ENCODE data around the gene PRLH. TPM values are rescaled to one million over a fixed set of nuclear protein-coding genes. Genes with fewer than 3 reads are reported as not detected.

Gene PRLH
- total RNA-seq, 2 donors from 2014 or later, result not detected

GRCh38 chr2:237567276-237568029 lies 1.1 kb downstream of the PRLH start:
- no peaks in the 10 kb centered on the region for H3K4me1 ChIP-seq
- H3K4me3 ChIP-seq, result no peak overlapping the region
- no peak overlapping the region for H3K27ac ChIP-seq
- H3K36me3 ChIP-seq, result no peaks in the 10 kb centered on the region
- H3K9ac ChIP-seq (ENCODE audit: low read depth in 2 of 2, low read length in 2 of 2), result no peak overlapping the region
- DNase-seq, result no peak
- H3K9me3 ChIP-seq, result no peaks in the 10 kb centered on the region
- TF ChIP-seq CTCF (IDR thresholded peaks at IDR 0.05), result no peak
- H3K27me3 ChIP-seq, result no peaks in the 10 kb centered on the region
- intact Hi-C loops (cut with DNase I), result no loop called here

- intact Hi-C loops (cut with DNase I), result no loop called here
- H3K4me1 ChIP-seq, result no peaks in the 10 kb centered on the region
- no peak overlapping the region for H3K27ac ChIP-seq
- H3K9ac ChIP-seq (ENCODE audit: low read depth in 2 of 2, low read length in 2 of 2), result no peak overlapping the region
- no peaks in the 10 kb centered on the region for H3K27me3 ChIP-seq
- no peaks in the 10 kb centered on the region for H3K9me3 ChIP-seq
- no peaks in the 10 kb centered on the region for H3K36me3 ChIP-seq
- no peak for TF ChIP-seq CTCF (IDR thresholded peaks at IDR 0.05)
- DNase-seq, result no peak
- no peak overlapping the region for H3K4me3 ChIP-seq
Observed at GRCh38 chr2:237568121-237568660, 1.8 kb downstream of the PRLH start.

GRCh38 chr2:237569041-237569440 lies 2.7 kb downstream of the PRLH start:
- no peak for TF ChIP-seq CTCF (IDR thresholded peaks at IDR 0.05)
- Histone ChIP-seq H3K9ac (ENCODE audit: low read depth in 2 of 2, low read length in 2 of 2) (no peak overlapping the region), H3K4me1 (no peaks in the 10 kb centered on the region), H3K4me3 (no peak overlapping the region), H3K9me3 (no peaks in the 10 kb centered on the region), H3K27me3 (no peaks in the 10 kb centered on the region), H3K36me3 (no peaks in the 10 kb centered on the region), H3K27ac (no peak overlapping the region)
- intact Hi-C loops (cut with DNase I), result no loop called here
- no peak for DNase-seq

- intact Hi-C loops (cut with DNase I), result loop anchor here (10.0 kb wide), 2 partner anchors 415 to 445 kb away; no protein-coding TSS in a partner anchor
- no peak for TF ChIP-seq CTCF (IDR thresholded peaks at IDR 0.05)
- H3K27ac ChIP-seq, result no peak overlapping the region
- H3K36me3 ChIP-seq, result no peaks in the 10 kb centered on the region
- no peaks in the 10 kb centered on the region for H3K4me1 ChIP-seq
- H3K9ac ChIP-seq (ENCODE audit: low read depth in 2 of 2, low read length in 2 of 2), result no peak overlapping the region
- DNase-seq, result no peak
- no peaks in the 10 kb centered on the region for H3K9me3 ChIP-seq
- H3K4me3 ChIP-seq, result no peak overlapping the region
- H3K27me3 ChIP-seq, result no peaks in the 10 kb centered on the region
Observed at GRCh38 chr2:237569896-237570295, 3.5 kb downstream of the PRLH start.

- no peak for TF ChIP-seq CTCF (IDR thresholded peaks at IDR 0.05)
- intact Hi-C loops (cut with DNase I), result loop anchor here (10.0 kb wide), 2 partner anchors 416 to 446 kb away; no protein-coding TSS in a partner anchor
- H3K9ac ChIP-seq (ENCODE audit: low read depth in 2 of 2, low read length in 2 of 2), result no peak overlapping the region
- H3K4me3 ChIP-seq, result no peak overlapping the region
- DNase-seq, result no peak
- no peak overlapping the region for H3K27ac ChIP-seq
- H3K4me1 ChIP-seq, result no peaks in the 10 kb centered on the region
- no peaks in the 10 kb centered on the region for H3K27me3 ChIP-seq
- H3K36me3 ChIP-seq, result no peaks in the 10 kb centered on the region
- H3K9me3 ChIP-seq, result no peaks in the 10 kb centered on the region
Observed at GRCh38 chr2:237570776-237571335, 4.5 kb downstream of the PRLH start.

Measured in colonic mucosa (tissue), 4 donors.